ENCODE results near the gene ADGRG3. TPM values are rescaled to one million over a fixed set of nuclear protein-coding genes. Genes with fewer than 3 reads are reported as not detected.
A peak's percentile ranks its signal among the peaks of the same experiment; 100 is the strongest.

Gene ADGRG3
- total and polyA plus RNA-seq, 2 of the 13 experiments (the other 11 are each of a cell fraction or from before 2014, with no cell fraction given), result 2.7 to 11.8 TPM

- no peak for TF ChIP-seq TFAP4 (IDR thresholded peaks at IDR 0.05; ENCODE audit: borderline replicate concordance, low read depth)
- TF ChIP-seq, protein P1, sequence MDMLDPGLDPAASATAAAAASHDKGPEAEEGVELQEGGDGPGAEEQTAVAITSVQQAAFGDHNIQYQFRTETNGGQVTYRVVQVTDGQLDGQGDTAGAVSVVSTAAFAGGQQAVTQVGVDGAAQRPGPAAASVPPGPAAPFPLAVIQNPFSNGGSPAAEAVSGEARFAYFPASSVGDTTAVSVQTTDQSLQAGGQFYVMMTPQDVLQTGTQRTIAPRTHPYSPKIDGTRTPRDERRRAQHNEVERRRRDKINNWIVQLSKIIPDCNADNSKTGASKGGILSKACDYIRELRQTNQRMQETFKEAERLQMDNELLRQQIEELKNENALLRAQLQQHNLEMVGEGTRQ (IDR thresholded peaks at IDR 0.05; ENCODE audit: low read depth, low read length), result no peak
- TF ChIP-seq, protein P1 (CRISPR knock-in tag; IDR thresholded peaks at IDR 0.05; ENCODE audit: borderline replicate concordance), result 0 out of 2 replicates have a peak, but pooled peaks have one; percentile 58
- no peak for TF ChIP-seq ZNF230 (CRISPR knock-in tag; IDR thresholded peaks at IDR 0.05)
- no peak for TF ChIP-seq PHF8 (CRISPR knock-in tag; IDR thresholded peaks at IDR 0.05)
- TF ChIP-seq ZFP91 (CRISPR knock-in tag; IDR thresholded peaks at IDR 0.05; ENCODE audit: borderline replicate concordance), result 0 out of 2 replicates have a peak, but pooled peaks have one; percentile 1
- TF ChIP-seq ZBTB7A (CRISPR knock-in tag; IDR thresholded peaks at IDR 0.05), result no peak
- no peak for TF ChIP-seq GTF2F1 (IDR thresholded peaks at IDR 0.05; ENCODE audit: low read length)
- TF ChIP-seq, protein P2, sequence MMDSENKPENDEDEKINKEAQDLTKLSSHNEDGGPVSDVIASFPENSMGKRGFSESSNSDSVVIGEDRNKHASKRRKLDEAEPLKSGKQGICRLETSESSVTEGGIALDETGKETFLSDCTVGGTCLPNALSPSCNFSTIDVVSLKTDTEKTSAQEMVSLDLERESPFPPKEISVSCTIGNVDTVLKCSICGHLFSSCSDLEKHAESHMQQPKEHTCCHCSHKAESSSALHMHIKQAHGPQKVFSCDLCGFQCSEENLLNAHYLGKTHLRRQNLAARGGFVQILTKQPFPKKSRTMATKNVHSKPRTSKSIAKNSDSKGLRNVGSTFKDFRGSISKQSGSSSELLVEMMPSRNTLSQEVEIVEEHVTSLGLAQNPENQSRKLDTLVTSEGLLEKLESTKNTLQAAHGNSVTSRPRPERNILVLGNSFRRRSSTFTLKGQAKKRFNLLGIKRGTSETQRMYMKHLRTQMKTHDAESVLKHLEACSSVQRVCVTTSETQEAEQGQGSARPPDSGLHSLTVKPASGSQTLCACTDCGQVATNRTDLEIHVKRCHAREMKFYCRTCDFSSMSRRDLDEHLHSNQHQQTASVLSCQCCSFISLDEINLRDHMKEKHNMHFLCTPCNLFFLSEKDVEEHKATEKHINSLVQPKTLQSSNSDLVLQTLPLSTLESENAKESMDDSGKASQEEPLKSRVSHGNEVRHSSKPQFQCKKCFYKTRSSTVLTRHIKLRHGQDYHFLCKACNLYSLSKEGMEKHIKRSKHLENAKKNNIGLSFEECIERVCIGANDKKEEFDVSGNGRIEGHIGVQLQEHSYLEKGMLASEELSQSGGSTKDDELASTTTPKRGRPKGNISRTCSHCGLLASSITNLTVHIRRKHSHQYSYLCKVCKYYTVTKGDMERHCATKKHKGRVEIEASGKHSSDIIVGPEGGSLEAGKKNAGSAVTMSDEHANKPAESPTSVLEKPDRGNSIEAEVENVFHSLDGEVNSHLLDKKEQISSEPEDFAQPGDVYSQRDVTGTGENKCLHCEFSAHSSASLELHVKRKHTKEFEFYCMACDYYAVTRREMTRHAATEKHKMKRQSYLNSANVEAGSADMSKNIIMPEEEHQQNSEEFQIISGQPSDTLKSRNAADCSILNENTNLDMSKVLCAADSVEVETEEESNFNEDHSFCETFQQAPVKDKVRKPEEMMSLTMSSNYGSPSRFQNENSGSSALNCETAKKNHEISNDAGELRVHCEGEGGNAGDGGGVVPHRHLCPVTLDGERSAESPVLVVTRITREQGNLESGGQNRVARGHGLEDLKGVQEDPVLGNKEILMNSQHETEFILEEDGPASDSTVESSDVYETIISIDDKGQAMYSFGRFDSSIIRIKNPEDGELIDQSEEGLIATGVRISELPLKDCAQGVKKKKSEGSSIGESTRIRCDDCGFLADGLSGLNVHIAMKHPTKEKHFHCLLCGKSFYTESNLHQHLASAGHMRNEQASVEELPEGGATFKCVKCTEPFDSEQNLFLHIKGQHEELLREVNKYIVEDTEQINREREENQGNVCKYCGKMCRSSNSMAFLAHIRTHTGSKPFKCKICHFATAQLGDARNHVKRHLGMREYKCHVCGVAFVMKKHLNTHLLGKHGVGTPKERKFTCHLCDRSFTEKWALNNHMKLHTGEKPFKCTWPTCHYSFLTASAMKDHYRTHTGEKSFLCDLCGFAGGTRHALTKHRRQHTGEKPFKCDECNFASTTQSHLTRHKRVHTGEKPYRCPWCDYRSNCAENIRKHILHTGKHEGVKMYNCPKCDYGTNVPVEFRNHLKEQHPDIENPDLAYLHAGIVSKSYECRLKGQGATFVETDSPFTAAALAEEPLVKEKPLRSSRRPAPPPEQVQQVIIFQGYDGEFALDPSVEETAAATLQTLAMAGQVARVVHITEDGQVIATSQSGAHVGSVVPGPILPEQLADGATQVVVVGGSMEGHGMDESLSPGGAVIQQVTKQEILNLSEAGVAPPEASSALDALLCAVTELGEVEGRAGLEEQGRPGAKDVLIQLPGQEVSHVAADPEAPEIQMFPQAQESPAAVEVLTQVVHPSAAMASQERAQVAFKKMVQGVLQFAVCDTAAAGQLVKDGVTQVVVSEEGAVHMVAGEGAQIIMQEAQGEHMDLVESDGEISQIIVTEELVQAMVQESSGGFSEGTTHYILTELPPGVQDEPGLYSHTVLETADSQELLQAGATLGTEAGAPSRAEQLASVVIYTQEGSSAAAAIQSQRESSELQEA (CRISPR knock-in tag; IDR thresholded peaks at IDR 0.05; ENCODE audit: not compliant biosample characterization), result no peak
- TF ChIP-seq, protein P3, sequence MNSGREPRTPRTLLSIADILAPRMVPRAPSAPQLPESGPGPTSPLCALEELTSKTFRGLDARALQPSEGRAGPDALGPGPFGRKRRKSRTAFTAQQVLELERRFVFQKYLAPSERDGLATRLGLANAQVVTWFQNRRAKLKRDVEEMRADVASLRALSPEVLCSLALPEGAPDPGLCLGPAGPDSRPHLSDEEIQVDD (CRISPR knock-in tag; IDR thresholded peaks at IDR 0.05; ENCODE audit: borderline replicate concordance), result no peak
- TF ChIP-seq E2F2 (CRISPR knock-in tag; IDR thresholded peaks at IDR 0.05; ENCODE audit: borderline replicate concordance), result no peak
- TF ChIP-seq ZNF605 (CRISPR knock-in tag; IDR thresholded peaks at IDR 0.05), result no peak; the same call in 1 of the 2 replicates
- no peak for TF ChIP-seq MTF1 (CRISPR knock-in tag; IDR thresholded peaks at IDR 0.05)
Measured at GRCh38 chr16:57688487-57688986, 20.4 kb downstream of the ADGRG3 start (continued).

Measured in HepG2 (cell line).